NK-92 treated with Interleukin-12 subunit alpha and Interleukin-12 subunit beta, amount 100 ng/mL, for 24 hours (cell line): Measurements from ENCODE around the gene STH.

Source experiments
- DNase-seq: peaks from one replicate; lab custom pipeline; 2025; lab: John Stamatoyannopoulos, UW

The STH gene

GRCh38 chr17:46027048-46027975 lies 28.3 kb downstream of the STH start:
- DNase-seq: no peak

- no peak for DNase-seq
These were observed 28.9 kb downstream of the STH start for GRCh38 chr17:46027976-46028325.

- no peak for DNase-seq
These were observed 29.3 kb downstream of the STH start for GRCh38 chr17:46028374-46028773.

- DNase-seq: no peak
These were observed 30.0 kb downstream of the STH start for GRCh38 chr17:46028981-46029565.

GRCh38 chr17:46029627-46030026 lies 30.6 kb downstream of the STH start:
- no peak for DNase-seq

GRCh38 chr17:46030752-46031151 lies 31.7 kb downstream of the STH start:
- no peak for DNase-seq

- DNase-seq: no peak
These were observed 32.4 kb downstream of the STH start for GRCh38 chr17:46031440-46031839.

GRCh38 chr17:46031920-46032319 lies 32.9 kb downstream of the STH start:
- DNase-seq: no peak

GRCh38 chr17:46032909-46033308 lies 33.9 kb downstream of the STH start:
- no peak for DNase-seq

GRCh38 chr17:46033392-46033791 lies 34.3 kb downstream of the STH start:
- DNase-seq: no peak

- DNase-seq: no peak
These were observed 36.2 kb downstream of the STH start for GRCh38 chr17:46035112-46035818.

GRCh38 chr17:46036491-46036890 lies 37.4 kb downstream of the STH start:
- DNase-seq: no peak

- no peak for DNase-seq
These were observed 38.7 kb downstream of the STH start for GRCh38 chr17:46037722-46038255.

- DNase-seq: no peak
These were observed 39.4 kb downstream of the STH start for GRCh38 chr17:46038414-46038813.

- no peak for DNase-seq
These were observed 39.9 kb downstream of the STH start for GRCh38 chr17:46038937-46039336.

- no peak for DNase-seq
These were observed 40.6 kb downstream of the STH start for GRCh38 chr17:46039592-46040186.

GRCh38 chr17:46042246-46042645 lies 43.2 kb downstream of the STH start:
- no peak for DNase-seq

GRCh38 chr17:46042925-46043324 lies 43.9 kb downstream of the STH start:
- no peak for DNase-seq

- DNase-seq: no peak
These were observed 44.6 kb downstream of the STH start for GRCh38 chr17:46043606-46044005.

GRCh38 chr17:46044286-46044928 lies 45.4 kb downstream of the STH start:
- no peak for DNase-seq

GRCh38 chr17:46044989-46045388 lies 45.9 kb downstream of the STH start:
- no peak for DNase-seq

- DNase-seq: no peak
These were observed 46.6 kb downstream of the STH start for GRCh38 chr17:46045639-46046038.
